NCI-H345 treated with DMSO at 0.1 percent for 48 hours (cell line): ENCODE data around the gene OR5I1.
"Not testable (repeated sequence)": the region's sequence is repeated elsewhere in the genome, so short reads cannot be mapped to it uniquely, and the experiment has no call there.

Experiments
- DNase-seq: peaks from one replicate; lab custom pipeline; 2025; ENCODE audit not compliant: unreplicated experiment; lab: John Stamatoyannopoulos, UW

Gene OR5I1

DNA sequence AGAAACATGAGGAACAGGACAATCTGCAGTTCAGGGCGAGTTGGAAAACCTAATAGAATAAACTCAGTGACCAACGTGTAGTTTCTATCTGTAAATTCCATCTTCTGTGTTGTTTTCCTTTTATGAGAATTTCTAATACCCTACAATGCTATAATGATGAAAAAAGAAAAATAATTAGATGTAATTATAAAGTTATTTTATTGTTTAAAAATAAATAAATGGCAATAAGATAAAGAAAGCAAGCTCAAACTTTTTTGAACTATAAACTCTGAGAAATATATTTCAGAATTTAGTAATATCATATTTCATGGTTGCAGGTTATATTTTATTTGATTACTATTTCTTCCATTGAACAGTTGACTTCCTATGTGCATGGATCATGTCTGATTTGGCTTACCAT, at the start of gene OR5I1:
OR5I1 (minus strand) TSS at position 101 of the 400 bp plus-strand sequence; CDS start at position 101, 0 bp downstream.
- DNase-seq = no peak

DNA sequence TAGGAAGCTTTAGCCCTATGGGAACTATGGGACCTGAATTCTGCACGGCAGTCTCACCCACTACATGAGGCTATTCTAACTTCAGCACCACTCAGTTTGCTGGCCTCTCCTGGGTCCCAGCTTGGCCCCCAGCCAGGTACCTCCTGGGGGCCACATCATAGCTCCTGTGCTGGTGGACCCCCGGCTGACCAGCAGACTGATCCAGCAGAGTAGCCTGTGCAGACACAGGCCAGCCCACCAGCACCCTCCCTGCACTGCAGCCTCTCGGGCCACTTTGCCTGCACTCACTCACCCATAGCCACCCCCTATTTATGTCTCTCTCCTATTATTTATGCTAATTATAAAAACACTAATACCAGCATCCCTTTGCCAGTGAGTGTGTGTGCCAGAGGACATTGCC, 34.7 kb upstream of the OR5I1 start:
- no peak for DNase-seq

DNA sequence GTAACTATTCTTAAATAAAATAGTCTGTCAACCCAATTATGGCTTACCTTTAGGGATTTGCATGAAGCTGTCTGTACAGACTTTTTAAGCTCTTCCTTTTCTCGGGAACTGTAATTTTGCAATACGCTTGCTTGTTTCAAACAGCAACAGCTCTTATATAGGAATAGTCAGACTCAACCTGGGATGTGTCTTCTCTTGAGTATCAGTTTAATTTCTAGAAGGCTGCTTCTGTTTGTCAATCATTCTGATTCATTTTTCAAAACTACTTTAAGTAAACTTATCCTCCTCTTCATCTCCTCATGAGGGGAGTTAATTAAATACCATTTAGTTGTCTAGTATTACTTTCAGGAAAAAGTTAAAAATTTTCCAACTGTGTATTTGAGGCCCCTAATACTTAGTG, 33.6 kb upstream of the OR5I1 start, which contains the start of gene OR10AG1:
OR10AG1 (minus strand) TSS at position 101 of the 400 bp plus-strand sequence; CDS start at position 63, 38 bp downstream.
- no peak for DNase-seq

DNA sequence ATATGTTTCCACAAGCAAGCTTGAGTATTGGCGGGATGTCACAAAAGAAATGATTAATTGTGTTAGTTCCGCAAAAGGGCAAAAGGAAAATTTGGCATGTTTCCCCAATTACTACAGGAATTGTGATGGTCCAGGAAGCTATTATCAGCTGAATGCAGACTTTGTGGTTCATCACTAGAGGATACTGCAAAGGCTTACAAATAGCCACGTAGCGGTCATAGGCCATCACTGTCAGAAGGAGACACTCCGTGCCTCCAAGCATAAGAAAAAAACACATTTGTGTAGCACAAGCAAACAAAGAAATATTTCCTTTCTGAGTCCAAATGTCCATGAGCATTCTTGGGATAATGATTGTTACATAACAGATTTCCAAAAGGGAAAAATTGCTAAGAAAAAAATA, 31.7 kb upstream of the OR5I1 start:
- no peak for DNase-seq

DNA sequence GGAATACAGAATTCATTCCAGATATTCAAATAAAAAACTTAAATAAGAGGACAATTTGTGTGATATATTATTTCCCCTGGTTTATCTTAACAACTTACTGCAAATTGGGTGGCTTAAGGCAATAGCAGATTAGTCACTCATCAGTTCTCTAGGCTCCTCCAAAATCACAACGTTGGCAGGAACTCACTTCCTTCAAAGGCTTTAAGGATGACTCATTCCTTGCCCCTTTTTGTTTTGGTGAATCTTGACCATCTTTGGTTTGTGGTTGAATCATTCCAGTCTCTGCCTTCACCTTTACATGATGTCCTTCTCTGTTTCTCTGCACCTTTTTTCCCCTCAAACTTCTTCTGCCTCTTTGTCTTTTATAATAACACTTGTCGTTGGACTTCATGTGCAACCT, 30.2 kb upstream of the OR5I1 start:
- DNase-seq = no peak

DNA sequence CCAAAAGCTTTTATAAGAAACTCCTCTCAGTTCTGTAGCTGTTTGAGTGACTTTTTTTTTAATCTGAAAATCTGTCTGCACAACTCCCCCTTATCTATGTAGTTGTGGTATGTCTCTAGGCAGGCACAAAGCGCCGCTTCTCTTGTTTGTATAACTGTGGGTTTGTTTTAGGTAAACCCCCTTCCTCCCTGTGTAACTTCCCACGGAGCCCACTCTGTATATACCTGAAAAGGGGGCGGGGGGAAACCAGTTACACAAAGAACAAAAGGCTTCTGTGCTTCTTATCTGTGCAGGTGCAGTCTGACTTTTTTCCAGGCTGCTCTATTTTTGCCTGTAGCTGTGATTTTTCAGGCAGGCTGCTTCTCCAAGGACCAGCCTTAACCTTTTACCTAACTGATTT, 20.3 kb upstream of the OR5I1 start:
- DNase-seq = no peak

DNA sequence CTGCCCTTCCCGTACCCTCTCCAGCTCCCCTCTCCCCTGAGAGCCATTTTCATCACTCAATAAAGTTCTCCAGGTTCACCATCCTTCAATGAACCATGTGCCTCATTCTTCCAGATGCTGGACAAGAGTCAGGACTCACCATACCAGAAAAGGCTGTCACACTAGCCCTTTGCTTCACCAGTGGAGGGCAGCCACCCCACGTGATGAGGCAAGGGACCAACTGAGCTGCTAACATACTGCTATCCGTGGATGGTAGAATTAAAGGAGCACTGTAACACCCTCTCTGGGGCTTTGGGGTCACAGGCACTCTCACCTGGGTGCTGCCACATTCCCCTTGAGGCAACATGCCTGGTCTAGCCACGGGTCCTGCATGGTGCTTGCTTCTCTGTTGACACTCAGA, 13.1 kb upstream of the OR5I1 start:
- DNase-seq = no peak

DNA sequence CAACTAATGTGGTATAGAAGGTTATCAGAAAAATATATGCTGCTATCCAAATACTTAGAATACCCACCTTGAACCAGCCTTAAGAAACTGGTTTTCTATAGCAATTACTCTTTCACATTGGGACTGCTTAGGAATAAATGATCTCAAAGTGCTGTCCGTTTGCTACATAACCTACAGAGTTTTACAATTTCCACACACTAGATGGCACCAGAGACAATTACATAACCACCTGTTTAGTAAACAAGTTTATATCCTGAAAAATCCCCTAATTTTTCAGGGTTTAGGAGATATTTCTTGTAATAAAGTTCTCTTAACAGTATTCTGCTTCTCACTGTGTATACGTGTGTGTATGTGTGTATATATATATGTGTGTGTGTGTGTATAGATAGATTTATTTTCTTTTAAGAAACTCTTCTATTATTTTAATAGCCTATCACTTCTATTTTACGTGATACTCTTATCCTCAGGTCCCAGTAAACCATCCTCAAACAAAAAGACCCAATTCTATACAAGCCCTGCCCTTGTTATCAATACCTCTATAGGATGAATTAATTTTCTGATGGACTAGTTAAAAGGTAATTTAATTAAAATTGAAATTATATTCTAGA, 6.7 kb upstream of the OR5I1 start:
- DNase-seq = peak; percentile 16

DNA sequence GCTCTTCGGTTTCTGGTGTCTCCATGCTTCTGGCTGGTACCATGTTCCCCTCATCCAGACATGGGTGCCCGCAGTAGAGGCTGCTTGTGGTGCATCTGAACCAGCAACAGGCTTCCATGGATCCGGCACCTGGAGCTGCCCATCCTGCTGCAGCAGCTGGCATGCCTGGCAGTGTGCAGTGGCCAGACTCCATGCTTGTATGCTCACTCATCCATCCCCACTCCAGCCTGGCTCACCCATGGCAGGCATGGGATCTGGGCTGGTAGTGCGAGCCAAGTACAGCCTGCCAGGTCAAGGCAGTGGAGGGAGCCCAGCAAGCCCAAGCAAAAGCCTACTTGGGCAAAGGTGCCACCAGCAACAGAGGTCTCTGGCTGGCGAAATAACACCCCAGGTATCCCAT, 15.7 kb downstream of the OR5I1 start:
- no peak for DNase-seq

DNA sequence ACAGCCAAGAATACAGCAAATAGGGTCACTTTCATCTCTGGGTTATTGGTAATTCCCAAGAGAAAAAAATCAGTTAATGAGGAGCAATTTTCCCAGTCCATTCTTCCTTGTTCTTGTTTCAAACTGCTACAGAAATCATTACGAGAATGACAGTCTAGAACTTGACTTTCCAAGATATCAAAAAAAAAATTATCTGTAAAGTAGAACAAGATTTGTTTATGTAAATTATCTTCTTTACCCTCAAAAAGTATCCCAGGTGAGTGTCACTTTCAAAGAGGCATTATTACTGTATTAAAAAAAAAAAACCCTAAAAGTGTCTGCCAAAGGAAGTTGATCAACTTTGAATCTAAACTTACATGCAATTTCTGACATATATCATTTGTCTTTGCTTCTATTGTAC, 21.7 kb downstream of the OR5I1 start, which contains the start of gene OR5W2:
OR5W2 (minus strand) TSS at position 101 of the 400 bp plus-strand sequence; CDS start at position 101, 0 bp downstream.
- DNase-seq = no peak

DNA sequence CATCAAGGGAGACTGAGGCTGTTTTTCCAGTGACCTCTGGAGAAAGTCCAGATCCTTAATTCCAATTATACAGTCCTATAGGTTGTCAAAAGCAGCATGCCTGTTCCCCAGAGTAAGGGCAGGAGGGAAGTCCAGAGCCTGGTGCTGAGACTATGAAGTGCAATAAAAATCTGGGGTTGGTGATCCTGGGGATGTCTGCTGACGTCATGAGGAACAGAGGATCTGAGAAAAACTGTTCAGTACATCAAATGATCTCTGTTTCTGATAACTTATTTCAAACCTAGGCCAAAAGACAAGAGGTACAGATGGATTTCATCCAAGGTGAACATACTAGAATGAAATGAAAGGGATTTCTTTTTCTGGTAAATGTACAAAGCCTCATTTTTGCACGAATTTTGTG, 33.9 kb downstream of the OR5I1 start:
- DNase-seq = no peak

DNA sequence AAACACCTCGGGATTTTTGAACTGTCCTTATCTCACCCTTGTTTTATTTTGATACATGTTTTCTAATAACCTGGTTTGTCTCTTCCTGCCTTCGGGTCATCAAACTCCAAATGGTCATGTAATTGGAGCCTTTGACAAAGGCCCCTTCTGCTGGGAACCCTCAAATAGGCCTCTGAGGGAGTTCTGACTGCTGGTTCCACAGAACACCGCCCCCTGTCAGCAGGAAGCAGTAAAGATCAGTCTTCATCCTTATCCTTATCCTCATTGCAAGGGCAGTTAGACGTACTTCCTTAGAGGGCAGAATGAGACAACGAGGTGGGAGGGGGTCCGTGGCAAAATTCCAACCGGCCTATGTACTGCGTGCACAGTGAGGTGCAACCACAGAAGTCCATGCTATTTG, 41.0 kb downstream of the OR5I1 start:
- no peak for DNase-seq

DNA sequence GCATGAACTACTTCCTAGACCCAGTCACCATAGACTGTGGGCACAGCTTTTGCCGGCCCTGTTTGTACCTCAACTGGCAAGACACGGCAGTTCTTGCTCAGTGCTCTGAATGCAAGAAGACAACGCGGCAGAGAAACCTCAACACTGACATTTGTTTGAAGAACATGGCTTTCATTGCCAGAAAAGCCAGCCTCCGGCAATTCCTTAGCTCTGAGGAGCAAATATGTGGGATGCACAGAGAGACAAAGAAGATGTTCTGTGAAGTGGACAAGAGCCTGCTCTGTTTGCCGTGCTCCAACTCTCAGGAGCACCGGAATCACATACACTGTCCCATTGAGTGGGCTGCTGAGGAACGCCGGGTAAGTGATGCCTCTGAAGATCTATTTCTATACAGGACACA, 50.7 kb downstream of the OR5I1 start:
- not testable (repeated sequence) for DNase-seq
